ENCODE measurements around the gene ADRA1B.

DNA sequence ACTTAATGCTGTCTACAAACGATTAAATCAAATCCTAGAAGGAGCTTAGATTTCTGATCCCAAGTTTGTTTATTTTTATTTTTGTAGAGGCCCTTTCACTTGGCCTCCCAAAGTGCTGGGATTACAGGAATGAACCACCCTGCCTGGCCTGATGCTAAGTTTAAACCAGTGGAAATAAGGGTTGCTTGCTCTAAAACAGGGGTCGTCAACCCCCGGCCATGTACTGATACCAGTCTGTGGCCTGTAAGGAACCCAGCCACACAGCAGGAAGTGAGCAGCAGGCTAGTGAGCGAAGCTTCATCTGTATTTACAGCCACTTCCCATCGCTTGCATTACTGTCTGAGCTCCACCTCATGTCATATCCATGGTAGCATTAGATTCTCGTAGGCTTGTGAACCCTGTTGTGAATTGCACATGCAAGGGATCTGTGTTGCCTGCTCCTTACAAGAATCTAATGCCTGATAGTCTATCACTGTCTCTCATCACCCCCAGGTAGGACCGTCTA is 104.0 kb downstream of the ADRA1B start:
- TF ChIP-seq YY1 (IDR thresholded peaks at IDR 0.05; ENCODE audit: low read depth) (no peak), NFIC (IDR thresholded peaks at IDR 0.05) (no peak), EP300 (IDR thresholded peaks at IDR 0.05; ENCODE audit: borderline replicate concordance) (no peak)
- TF ChIP-seq, protein P1, sequence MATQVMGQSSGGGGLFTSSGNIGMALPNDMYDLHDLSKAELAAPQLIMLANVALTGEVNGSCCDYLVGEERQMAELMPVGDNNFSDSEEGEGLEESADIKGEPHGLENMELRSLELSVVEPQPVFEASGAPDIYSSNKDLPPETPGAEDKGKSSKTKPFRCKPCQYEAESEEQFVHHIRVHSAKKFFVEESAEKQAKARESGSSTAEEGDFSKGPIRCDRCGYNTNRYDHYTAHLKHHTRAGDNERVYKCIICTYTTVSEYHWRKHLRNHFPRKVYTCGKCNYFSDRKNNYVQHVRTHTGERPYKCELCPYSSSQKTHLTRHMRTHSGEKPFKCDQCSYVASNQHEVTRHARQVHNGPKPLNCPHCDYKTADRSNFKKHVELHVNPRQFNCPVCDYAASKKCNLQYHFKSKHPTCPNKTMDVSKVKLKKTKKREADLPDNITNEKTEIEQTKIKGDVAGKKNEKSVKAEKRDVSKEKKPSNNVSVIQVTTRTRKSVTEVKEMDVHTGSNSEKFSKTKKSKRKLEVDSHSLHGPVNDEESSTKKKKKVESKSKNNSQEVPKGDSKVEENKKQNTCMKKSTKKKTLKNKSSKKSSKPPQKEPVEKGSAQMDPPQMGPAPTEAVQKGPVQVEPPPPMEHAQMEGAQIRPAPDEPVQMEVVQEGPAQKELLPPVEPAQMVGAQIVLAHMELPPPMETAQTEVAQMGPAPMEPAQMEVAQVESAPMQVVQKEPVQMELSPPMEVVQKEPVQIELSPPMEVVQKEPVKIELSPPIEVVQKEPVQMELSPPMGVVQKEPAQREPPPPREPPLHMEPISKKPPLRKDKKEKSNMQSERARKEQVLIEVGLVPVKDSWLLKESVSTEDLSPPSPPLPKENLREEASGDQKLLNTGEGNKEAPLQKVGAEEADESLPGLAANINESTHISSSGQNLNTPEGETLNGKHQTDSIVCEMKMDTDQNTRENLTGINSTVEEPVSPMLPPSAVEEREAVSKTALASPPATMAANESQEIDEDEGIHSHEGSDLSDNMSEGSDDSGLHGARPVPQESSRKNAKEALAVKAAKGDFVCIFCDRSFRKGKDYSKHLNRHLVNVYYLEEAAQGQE (IDR thresholded peaks at IDR 0.05; ENCODE audit: low read depth): no peak
